ENCODE results near the gene FRMD4A.

The FRMD4A gene

GRCh38 chr10:14023673-14024328 lies 306.9 kb downstream of the FRMD4A start:
- DNase-seq (ENCODE audit: low read depth in 1 of 2, low spot score in 1 of 2) = no peak

- DNase-seq (ENCODE audit: low read depth in 1 of 2, low spot score in 1 of 2) = no peak
Measured at GRCh38 chr10:14022954-14023672, 307.6 kb downstream of the FRMD4A start.

GRCh38 chr10:14022052-14022451 lies 308.7 kb downstream of the FRMD4A start:
- DNase-seq (ENCODE audit: low read depth in 1 of 2, low spot score in 1 of 2) = no peak

GRCh38 chr10:14020037-14020664 lies 310.6 kb downstream of the FRMD4A start:
- no peak for DNase-seq (ENCODE audit: low read depth in 1 of 2, low spot score in 1 of 2)

- no peak for DNase-seq (ENCODE audit: low read depth in 1 of 2, low spot score in 1 of 2)
Measured at GRCh38 chr10:14017467-14017866, 313.3 kb downstream of the FRMD4A start.

- DNase-seq (ENCODE audit: low read depth in 1 of 2, low spot score in 1 of 2) = no peak
Measured at GRCh38 chr10:14016931-14017333, 313.8 kb downstream of the FRMD4A start.

GRCh38 chr10:14016011-14016536 lies 314.6 kb downstream of the FRMD4A start:
- no peak for DNase-seq (ENCODE audit: low read depth in 1 of 2, low spot score in 1 of 2)

GRCh38 chr10:14014423-14014822 lies 316.3 kb downstream of the FRMD4A start:
- no peak for DNase-seq (ENCODE audit: low read depth in 1 of 2, low spot score in 1 of 2)

GRCh38 chr10:14010769-14011574 lies 319.8 kb downstream of the FRMD4A start:
- no peak for DNase-seq (ENCODE audit: low read depth in 1 of 2, low spot score in 1 of 2)

GRCh38 chr10:14010101-14010558 lies 320.6 kb downstream of the FRMD4A start:
- DNase-seq (ENCODE audit: low read depth in 1 of 2, low spot score in 1 of 2) = no peak

- peak; percentile 19 to 42 for DNase-seq (ENCODE audit: low read depth in 1 of 2, low spot score in 1 of 2)
Measured at GRCh38 chr10:14009371-14010100, 321.2 kb downstream of the FRMD4A start.

GRCh38 chr10:14008740-14009080 lies 322.0 kb downstream of the FRMD4A start:
- no peak for DNase-seq (ENCODE audit: low read depth in 1 of 2, low spot score in 1 of 2)

GRCh38 chr10:14004536-14004935 lies 326.2 kb downstream of the FRMD4A start:
- DNase-seq (ENCODE audit: low read depth in 1 of 2, low spot score in 1 of 2) = no peak

GRCh38 chr10:14003517-14004184 lies 327.1 kb downstream of the FRMD4A start:
- no peak for DNase-seq (ENCODE audit: low read depth in 1 of 2, low spot score in 1 of 2)

- no peak for DNase-seq (ENCODE audit: low read depth in 1 of 2, low spot score in 1 of 2)
Measured at GRCh38 chr10:14001298-14002040, 329.3 kb downstream of the FRMD4A start.

GRCh38 chr10:13998163-13998835 lies 332.4 kb downstream of the FRMD4A start:
- no peak for DNase-seq (ENCODE audit: low read depth in 1 of 2, low spot score in 1 of 2)

GRCh38 chr10:13997650-13998049 lies 333.1 kb downstream of the FRMD4A start:
- DNase-seq (ENCODE audit: low read depth in 1 of 2, low spot score in 1 of 2) = no peak

GRCh38 chr10:13994932-13995331 lies 335.8 kb downstream of the FRMD4A start:
- no peak for DNase-seq (ENCODE audit: low read depth in 1 of 2, low spot score in 1 of 2)

GRCh38 chr10:13993673-13994089 lies 337.0 kb downstream of the FRMD4A start:
- DNase-seq (ENCODE audit: low read depth in 1 of 2, low spot score in 1 of 2) = no peak

All from activated T-helper 1 cell treated with anti-CD3 and anti-CD28 coated beads, Interleukin-2, amount 50 U/mL, for 16 hours (primary cell).